ENCODE data around the gene FANCE. TPM values are rescaled to one million over a fixed set of nuclear protein-coding genes. Genes with fewer than 3 reads are reported as not detected.

The FANCE gene
- total RNA-seq, 1 donor from 2014 or later, result 7.5 TPM

DNA sequence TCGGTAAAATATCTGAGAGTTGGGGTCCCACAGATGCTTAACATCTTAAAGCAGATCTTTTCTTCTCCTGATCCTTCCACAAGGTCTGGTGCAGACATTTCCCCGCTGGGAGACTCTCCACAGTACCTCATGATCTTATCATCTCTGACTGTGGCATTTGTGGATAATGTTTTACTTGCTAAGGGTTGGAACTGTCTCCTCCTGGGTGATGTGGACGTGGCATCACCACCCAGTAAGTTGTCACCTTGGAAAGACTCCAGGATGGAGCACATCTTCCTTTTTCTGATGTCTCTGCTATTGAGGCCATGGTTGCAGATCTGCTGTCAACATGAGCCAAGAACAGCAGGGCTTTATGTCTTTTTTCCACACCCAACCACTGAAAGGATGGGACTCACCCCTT is 42.0 kb upstream of the FANCE start:
- H3K4me3 ChIP-seq (ENCODE audit: low read depth, low read length), result no peak overlapping the region
- DNase-seq (ENCODE audit: low read depth), result no peak
- TF ChIP-seq, protein P1, sequence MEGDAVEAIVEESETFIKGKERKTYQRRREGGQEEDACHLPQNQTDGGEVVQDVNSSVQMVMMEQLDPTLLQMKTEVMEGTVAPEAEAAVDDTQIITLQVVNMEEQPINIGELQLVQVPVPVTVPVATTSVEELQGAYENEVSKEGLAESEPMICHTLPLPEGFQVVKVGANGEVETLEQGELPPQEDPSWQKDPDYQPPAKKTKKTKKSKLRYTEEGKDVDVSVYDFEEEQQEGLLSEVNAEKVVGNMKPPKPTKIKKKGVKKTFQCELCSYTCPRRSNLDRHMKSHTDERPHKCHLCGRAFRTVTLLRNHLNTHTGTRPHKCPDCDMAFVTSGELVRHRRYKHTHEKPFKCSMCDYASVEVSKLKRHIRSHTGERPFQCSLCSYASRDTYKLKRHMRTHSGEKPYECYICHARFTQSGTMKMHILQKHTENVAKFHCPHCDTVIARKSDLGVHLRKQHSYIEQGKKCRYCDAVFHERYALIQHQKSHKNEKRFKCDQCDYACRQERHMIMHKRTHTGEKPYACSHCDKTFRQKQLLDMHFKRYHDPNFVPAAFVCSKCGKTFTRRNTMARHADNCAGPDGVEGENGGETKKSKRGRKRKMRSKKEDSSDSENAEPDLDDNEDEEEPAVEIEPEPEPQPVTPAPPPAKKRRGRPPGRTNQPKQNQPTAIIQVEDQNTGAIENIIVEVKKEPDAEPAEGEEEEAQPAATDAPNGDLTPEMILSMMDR (conservative IDR thresholded peaks at IDR 0.05; ENCODE audit: low read depth, low read length), result no peak

DNA sequence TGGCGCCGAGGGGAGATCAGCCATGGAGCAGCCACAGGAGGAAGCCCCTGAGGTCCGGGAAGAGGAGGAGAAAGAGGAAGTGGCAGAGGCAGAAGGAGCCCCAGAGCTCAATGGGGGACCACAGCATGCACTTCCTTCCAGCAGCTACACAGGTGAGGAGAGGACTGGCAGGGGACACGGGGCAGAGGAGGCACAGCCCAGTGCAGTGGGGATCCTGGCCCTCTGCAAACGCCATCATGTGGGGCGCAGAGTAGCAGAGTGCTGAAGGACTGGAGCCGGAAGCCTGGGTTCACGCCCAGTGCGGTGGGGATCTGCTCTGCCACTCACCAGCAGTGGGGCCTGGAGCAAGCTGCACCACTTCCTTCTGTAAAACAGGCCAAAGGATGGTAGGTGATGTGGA is 41.1 kb upstream of the FANCE start:
- no peak for DNase-seq (ENCODE audit: low read depth)
- TF ChIP-seq, protein P1 (conservative IDR thresholded peaks at IDR 0.05; ENCODE audit: low read depth, low read length), result no peak
- H3K4me3 ChIP-seq (ENCODE audit: low read depth, low read length), result no peak overlapping the region

DNA sequence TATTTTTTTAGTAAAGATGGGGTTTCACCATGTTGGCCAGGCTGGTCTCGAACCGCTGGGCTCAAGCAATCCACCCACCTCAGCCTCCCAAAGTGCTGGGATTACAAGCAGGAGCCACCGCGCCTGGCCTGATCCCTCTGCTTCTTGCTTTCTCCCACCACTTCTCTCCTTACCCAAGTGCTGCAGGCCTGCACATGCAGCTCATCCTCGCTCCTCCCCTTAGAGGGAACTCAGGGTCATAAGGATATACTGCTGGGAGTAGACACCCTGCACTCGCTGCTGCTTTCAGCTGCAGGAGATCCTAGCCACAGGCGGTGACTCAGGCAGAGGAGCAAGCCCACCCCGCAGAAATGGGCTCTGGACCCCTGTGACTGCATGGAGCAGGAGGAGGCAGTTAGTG is 40.0 kb upstream of the FANCE start:
- DNase-seq (ENCODE audit: low read depth), result no peak
- no peak overlapping the region for H3K4me3 ChIP-seq (ENCODE audit: low read depth, low read length)
- TF ChIP-seq, protein P1 (conservative IDR thresholded peaks at IDR 0.05; ENCODE audit: low read depth, low read length), result no peak

DNA sequence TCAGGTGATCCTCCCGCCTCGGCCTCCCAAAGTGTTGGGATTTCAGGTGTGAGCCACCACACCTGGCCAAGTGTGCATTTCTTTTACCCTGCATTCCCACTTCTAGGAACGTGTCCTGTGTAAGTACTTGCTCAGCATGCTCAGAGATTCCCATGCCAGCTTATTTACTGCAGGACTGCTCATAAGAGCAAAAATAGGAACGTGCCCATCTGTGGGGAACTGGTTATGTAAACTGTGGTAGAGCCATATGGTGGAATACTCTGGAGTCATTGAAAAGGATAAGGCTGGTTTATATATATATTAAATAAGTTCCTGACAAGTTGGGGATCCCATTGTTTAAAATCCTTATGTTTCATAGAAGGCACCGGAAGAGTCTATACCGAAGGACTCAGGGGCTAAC is 38.2 kb upstream of the FANCE start:
- H3K4me3 ChIP-seq (ENCODE audit: low read depth, low read length), result no peak overlapping the region
- no peak for DNase-seq (ENCODE audit: low read depth)
- TF ChIP-seq, protein P1 (conservative IDR thresholded peaks at IDR 0.05; ENCODE audit: low read depth, low read length), result no peak

DNA sequence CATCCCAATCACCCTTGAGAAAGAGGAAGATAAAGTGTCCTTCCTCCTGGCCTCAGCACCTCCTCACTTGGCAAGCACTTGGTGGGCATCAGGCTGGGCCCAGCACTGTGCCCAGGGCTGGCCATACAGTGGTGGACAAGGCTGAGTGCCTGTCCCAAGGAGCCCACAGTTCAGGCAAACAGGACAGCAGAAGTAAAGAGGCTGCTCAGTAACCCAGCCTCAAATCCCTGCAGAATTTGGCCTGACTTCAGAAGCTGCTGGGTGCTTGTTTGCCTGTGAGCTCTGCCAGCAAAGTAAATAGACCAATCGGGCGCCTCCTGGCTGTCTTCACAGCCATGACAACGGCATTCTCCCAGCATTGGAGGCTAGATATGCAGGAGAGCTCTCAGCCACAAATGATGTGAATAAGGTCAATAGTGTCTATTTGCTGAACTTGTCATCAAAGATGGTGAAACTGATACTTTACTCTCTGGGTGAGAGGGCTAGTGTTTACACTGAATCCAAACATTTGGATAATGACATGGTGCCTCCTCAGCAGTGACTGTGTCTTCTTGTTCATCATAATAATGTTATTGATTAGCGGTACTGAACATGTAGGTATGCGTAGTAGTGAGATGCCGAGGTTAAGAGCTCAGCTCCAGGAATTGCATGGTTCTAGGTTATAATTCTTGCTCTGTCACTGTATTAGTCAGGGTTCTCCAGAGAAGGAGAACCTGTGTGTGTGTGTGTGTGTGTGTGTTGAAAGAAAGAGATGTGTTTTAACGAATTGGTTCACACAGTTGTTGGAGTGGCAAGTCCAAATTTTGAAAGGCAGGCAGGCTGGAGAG is 36.9 kb upstream of the FANCE start:
- no peak overlapping the region for H3K4me3 ChIP-seq (ENCODE audit: low read depth, low read length)
- DNase-seq (ENCODE audit: low read depth), result no peak
- TF ChIP-seq, protein P1 (conservative IDR thresholded peaks at IDR 0.05; ENCODE audit: low read depth, low read length), result peak; percentile 72

DNA sequence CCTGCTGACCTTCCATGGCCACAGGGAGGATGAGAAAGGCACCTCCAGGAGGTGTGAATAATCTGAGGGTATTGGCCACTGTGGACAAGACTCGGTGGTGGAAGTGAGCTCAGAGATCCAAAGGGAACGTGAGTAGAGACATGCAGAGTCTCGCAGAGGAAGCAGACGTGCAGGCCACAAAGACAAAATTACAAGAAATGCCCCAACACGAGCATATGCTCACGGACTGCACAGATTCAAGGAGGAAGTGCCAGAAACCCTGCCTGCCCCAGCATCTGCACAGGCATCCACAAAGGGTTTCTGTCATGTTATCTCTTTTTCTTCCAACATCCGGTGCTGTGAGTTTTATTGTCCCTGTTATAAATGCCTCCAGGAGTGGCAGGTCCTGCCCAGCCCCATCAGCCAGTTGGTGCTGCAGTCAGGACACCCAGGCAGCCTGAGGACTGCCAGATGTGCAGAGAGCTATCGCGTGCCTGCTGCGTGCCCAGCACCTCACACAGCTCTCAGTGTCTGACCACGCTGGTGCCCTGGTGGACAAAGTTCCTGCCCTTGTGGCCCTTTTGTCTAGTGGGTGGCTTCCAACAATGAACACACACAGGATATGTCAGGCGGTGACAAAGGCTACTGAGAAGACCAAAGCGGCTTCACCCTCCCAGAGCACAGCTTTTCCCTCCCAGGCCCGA is 34.0 kb upstream of the FANCE start:
- no peak overlapping the region for H3K4me3 ChIP-seq (ENCODE audit: low read depth, low read length)
- no peak for DNase-seq (ENCODE audit: low read depth)
- TF ChIP-seq, protein P1 (conservative IDR thresholded peaks at IDR 0.05; ENCODE audit: low read depth, low read length), result no peak
